GM21515 (cell line): ENCODE data around the gene ZNF138.
"Not testable (repeated sequence)": the region's sequence is repeated elsewhere in the genome, so short reads cannot be mapped to it uniquely, and the experiment has no call there.

Source experiments
- ATAC-seq: cut with Tn5 transposase; IDR thresholded peaks from one replicate; pipeline ENCODE4 v1.9.1; 2021; ENCODE audit not compliant: unreplicated experiment

Gene ZNF138

GRCh38 chr7:64838051-64838450 lies 43.8 kb downstream of the ZNF138 start:
- ATAC-seq: not testable (repeated sequence)

- ATAC-seq: no peak
Measured at GRCh38 chr7:64838691-64839090, 44.5 kb downstream of the ZNF138 start.

- no peak for ATAC-seq
Measured at GRCh38 chr7:64839910-64840309, 45.7 kb downstream of the ZNF138 start.

GRCh38 chr7:64849250-64849923 lies 55.2 kb downstream of the ZNF138 start:
- no peak for ATAC-seq

- ATAC-seq: no peak
Measured at GRCh38 chr7:64849924-64850499, 55.8 kb downstream of the ZNF138 start.

GRCh38 chr7:64853679-64854078 lies 59.5 kb downstream of the ZNF138 start:
- ATAC-seq: no peak

GRCh38 chr7:64854969-64855368 lies 60.7 kb downstream of the ZNF138 start:
- ATAC-seq: no peak

- ATAC-seq: no peak
Measured at GRCh38 chr7:64863021-64863420, 68.8 kb downstream of the ZNF138 start.

- ATAC-seq: not testable (repeated sequence)
Measured at GRCh38 chr7:64863530-64863929, 69.3 kb downstream of the ZNF138 start.

- ATAC-seq: no peak
Measured at GRCh38 chr7:64863969-64864368, 69.7 kb downstream of the ZNF138 start.

- ATAC-seq: no peak
Measured at GRCh38 chr7:64867863-64868440, 73.7 kb downstream of the ZNF138 start.

GRCh38 chr7:64868499-64868898 lies 74.3 kb downstream of the ZNF138 start:
- no peak for ATAC-seq

GRCh38 chr7:64869121-64869725 lies 75.0 kb downstream of the ZNF138 start:
- no peak for ATAC-seq

GRCh38 chr7:64869912-64870562 lies 75.8 kb downstream of the ZNF138 start:
- no peak for ATAC-seq

- ATAC-seq: no peak
Measured at GRCh38 chr7:64870656-64871055, 76.4 kb downstream of the ZNF138 start.

GRCh38 chr7:64871761-64872160 lies 77.5 kb downstream of the ZNF138 start:
- ATAC-seq: no peak

GRCh38 chr7:64872351-64873154 lies 78.3 kb downstream of the ZNF138 start:
- no peak for ATAC-seq

GRCh38 chr7:64873155-64873500 lies 78.9 kb downstream of the ZNF138 start:
- ATAC-seq: no peak

GRCh38 chr7:64873517-64873916 lies 79.3 kb downstream of the ZNF138 start:
- ATAC-seq: no peak

GRCh38 chr7:64874114-64874513 lies 79.9 kb downstream of the ZNF138 start:
- ATAC-seq: no peak
